Ishikawa (cell line): ENCODE measurements around the gene SHISA8.

Source experiments
- CEBPB ChIP-seq: IDR thresholded peaks from 2 replicates; pipeline ENCODE4 v1.6.1; 2012
- CREB1 ChIP-seq: IDR thresholded peaks from 2 replicates; pipeline ENCODE4 v1.6.1; 2012; ENCODE audit warnings: low read depth
- EGR1 ChIP-seq: IDR thresholded peaks from 2 replicates; pipeline ENCODE4 v1.6.1; 2012
- EP300 ChIP-seq: IDR thresholded peaks from 2 replicates; pipeline ENCODE4 v1.6.1; 2012; ENCODE audit warnings: borderline replicate concordance
- FOXM1 ChIP-seq: IDR thresholded peaks from 2 replicates; pipeline ENCODE4 v1.6.1; 2012; ENCODE audit warnings: low read depth, borderline replicate concordance
- MAX ChIP-seq: IDR thresholded peaks from 2 replicates; pipeline ENCODE4 v1.6.1; 2012
- NFIC ChIP-seq: IDR thresholded peaks from 2 replicates; pipeline ENCODE4 v1.6.1; 2012
- RAD21 ChIP-seq: IDR thresholded peaks from 2 replicates; pipeline ENCODE4 v1.6.1; 2012; ENCODE audit warnings: low read depth
- REST ChIP-seq: IDR thresholded peaks from 2 replicates; pipeline ENCODE4 v1.6.1; 2012; ENCODE audit warnings: low read depth, mild to moderate bottlenecking
- TAF1 ChIP-seq: IDR thresholded peaks from 2 replicates; pipeline ENCODE4 v1.6.1; 2012; ENCODE audit warnings: low read depth, mild to moderate bottlenecking
- TCF12 ChIP-seq: IDR thresholded peaks from 2 replicates; pipeline ENCODE4 v1.6.1; 2012; ENCODE audit warnings: low read depth
- TEAD4 ChIP-seq: IDR thresholded peaks from 2 replicates; pipeline ENCODE4 v1.6.1; 2012
- USF1 ChIP-seq: IDR thresholded peaks from 2 replicates; pipeline ENCODE4 v1.6.1; 2012
- YY1 ChIP-seq: IDR thresholded peaks from 2 replicates; pipeline ENCODE4 v1.6.1; 2012; ENCODE audit warnings: low read depth
- ZBTB7A ChIP-seq: IDR thresholded peaks from 2 replicates; pipeline ENCODE4 v1.6.1; 2012; ENCODE audit warnings: low read depth

SHISA8 gene

GRCh38 chr22:41915035-41915785 is at the start of gene SHISA8:
TSS of gene SHISA8 (minus strand) at chr22:41915074. CDS start at chr22:41914667, 407 bp downstream.
- TF ChIP-seq ZBTB7A = no peak
- TF ChIP-seq REST = no peak
- TF ChIP-seq CREB1 = no peak
- no peak for TF ChIP-seq TCF12
- TF ChIP-seq RAD21 = no peak
- TF ChIP-seq USF1 = no peak
- no peak for TF ChIP-seq TEAD4
- no peak for TF ChIP-seq EGR1
- TF ChIP-seq EP300 = no peak
- no peak for TF ChIP-seq TAF1
- TF ChIP-seq FOXM1 = no peak
- TF ChIP-seq YY1 = no peak
- no peak for TF ChIP-seq NFIC

GRCh38 chr22:41964112-41964491 is 49.2 kb upstream of the SHISA8 start:
- no peak for TF ChIP-seq REST

GRCh38 chr22:41963453-41964111 is 48.7 kb upstream of the SHISA8 start:
- TF ChIP-seq RAD21 (no peak), YY1 (no peak), TAF1 (no peak), EGR1 (no peak), CEBPB (no peak), TEAD4 (no peak), EP300 (no peak), NFIC (no peak), MAX (no peak), CREB1 (no peak)

- TF ChIP-seq EGR1 = no peak
Observed at GRCh38 chr22:41957941-41958556, 43.2 kb upstream of the SHISA8 start.

- no peak for TF ChIP-seq RAD21
- TF ChIP-seq REST = no peak
- no peak for TF ChIP-seq TAF1
- no peak for TF ChIP-seq TEAD4
- no peak for TF ChIP-seq NFIC
- TF ChIP-seq USF1 = no peak
- TF ChIP-seq CEBPB = no peak
- TF ChIP-seq YY1 = no peak
- TF ChIP-seq ZBTB7A = no peak
- TF ChIP-seq FOXM1 = no peak
Observed at GRCh38 chr22:41952713-41953112, 37.8 kb upstream of the SHISA8 start.
